Liver (tissue), 9 donors: ENCODE results near the gene PDS5A. TPM values are rescaled to one million over a fixed set of nuclear protein-coding genes. Genes with fewer than 3 reads are reported as not detected.

Source experiments
- DNase-seq: peaks from one replicate; pipeline ENCODE4 v3.0.0-alpha.2; 2017; ENCODE audit warnings: low spot score
- H3K27ac ChIP-seq, 2 donors: one replicate each; pipeline ENCODE4 v1.7.0; 2013; ENCODE audit warnings: inconsistent platforms in 2 of 2, low read length in 2 of 2, control low read depth in 1 of 2, low read depth in 1 of 2, mild to moderate bottlenecking in 1 of 2
- H3K27me3 ChIP-seq, 4 donors: one replicate each; pipeline versions ENCODE4 v1.6.1 to v1.7.0; 2013; ENCODE audit warnings: low read length in 3 of 4, inconsistent platforms in 1 of 4, mild to moderate bottlenecking in 1 of 4, moderate library complexity in 1 of 4; ENCODE audit not compliant: control insufficient read depth in 4 of 4, insufficient read depth in 4 of 4
- H3K36me3 ChIP-seq, 4 donors: one replicate each; pipeline versions ENCODE4 v1.6.1 to v1.7.0; 2013; ENCODE audit warnings: low read length in 3 of 4, mild to moderate bottlenecking in 3 of 4, low read depth in 1 of 4, moderate library complexity in 1 of 4; ENCODE audit not compliant: control insufficient read depth in 4 of 4, insufficient read depth in 3 of 4
- H3K4me1 ChIP-seq, 4 donors: one replicate each; pipeline versions ENCODE4 v1.6.1 to v1.7.0; 2013; ENCODE audit warnings: low read length in 3 of 4, mild to moderate bottlenecking in 3 of 4, moderate library complexity in 1 of 4; ENCODE audit not compliant: control insufficient read depth in 4 of 4, insufficient read depth in 4 of 4
- H3K4me3 ChIP-seq, 3 donors: one replicate each; pipeline versions ENCODE4 v1.6.1 to v1.7.0; 2013; ENCODE audit warnings: low read length in 3 of 3, control low read depth in 1 of 3, low read depth in 1 of 3, mild to moderate bottlenecking in 1 of 3
- H3K9ac ChIP-seq, 2 donors: one replicate each; pipeline ENCODE4 v1.7.0; 2013; ENCODE audit warnings: low read length in 2 of 2, mild to moderate bottlenecking in 2 of 2, moderate library complexity in 2 of 2, control low read depth in 1 of 2, low read depth in 1 of 2
- H3K9me3 ChIP-seq, 4 donors: one replicate each; pipeline versions ENCODE4 v1.6.1 to v1.7.0; 2013; ENCODE audit warnings: low read length in 3 of 4; ENCODE audit not compliant: control insufficient read depth in 4 of 4
- CTCF ChIP-seq: fragments of 150-350 bp; IDR thresholded peaks from 2 replicates; pipeline ENCODE4 v1.5.1; 2017; ENCODE audit warnings: improper control_type of control experiment, low read depth, low read length; ENCODE audit not compliant: missing input control
- EGR1 ChIP-seq, 2 donors: IDR thresholded peaks; 2 replicates each; pipeline ENCODE4 v1.6.1; 2016 to 2018; ENCODE audit warnings: antibody characterized with exemption in 2 of 2, low read depth in 2 of 2
- FOXA1 ChIP-seq: IDR thresholded peaks from 2 replicates; pipeline ENCODE4 v1.6.1; 2016; ENCODE audit warnings: antibody characterized with exemption
- GABPA ChIP-seq, 2 donors: IDR thresholded peaks in 1 of 2; conservative IDR thresholded peaks in 1 of 2; 2 replicates each; pipeline ENCODE4 v1.6.1; 2016; ENCODE audit warnings: antibody characterized with exemption in 2 of 2, mild to moderate bottlenecking in 1 of 2, moderate library complexity in 1 of 2
- HNF4A ChIP-seq, 2 donors: conservative IDR thresholded peaks; 2 replicates each; pipeline ENCODE4 v1.6.1; 2016; ENCODE audit warnings: antibody characterized with exemption in 2 of 2, mild to moderate bottlenecking in 2 of 2
- HNF4G ChIP-seq: IDR thresholded peaks from 2 replicates; pipeline ENCODE4 v1.6.1; 2016; ENCODE audit warnings: antibody characterized with exemption
- JUND ChIP-seq, 2 donors: IDR thresholded peaks; 2 replicates each; pipeline ENCODE4 v1.6.1; 2016; ENCODE audit warnings: antibody characterized with exemption in 2 of 2
- MAX ChIP-seq: IDR thresholded peaks from 2 replicates; pipeline ENCODE4 v1.6.1; 2016; ENCODE audit warnings: antibody characterized with exemption
- NR2F2 ChIP-seq: IDR thresholded peaks from 2 replicates; pipeline ENCODE4 v1.6.1; 2016; ENCODE audit warnings: antibody characterized with exemption
- RAD21 ChIP-seq, 2 donors: IDR thresholded peaks; 2 replicates each; pipeline ENCODE4 v1.6.1; 2016; ENCODE audit warnings: antibody characterized with exemption in 2 of 2, mild to moderate bottlenecking in 2 of 2
- REST ChIP-seq: IDR thresholded peaks from 2 replicates; pipeline ENCODE4 v1.6.1; 2016; ENCODE audit warnings: antibody characterized with exemption, mild to moderate bottlenecking
- RXRA ChIP-seq, 2 donors: IDR thresholded peaks; 2 replicates each; pipeline ENCODE4 v1.6.1; 2017 to 2018; ENCODE audit warnings: antibody characterized with exemption in 2 of 2, mild to moderate bottlenecking in 1 of 2
- SP1 ChIP-seq: IDR thresholded peaks from 2 replicates; pipeline ENCODE4 v1.6.1; 2018; ENCODE audit warnings: antibody characterized with exemption, mild to moderate bottlenecking
- TAF1 ChIP-seq: conservative IDR thresholded peaks from 2 replicates; pipeline ENCODE4 v1.6.1; 2016; ENCODE audit warnings: antibody characterized with exemption, mild to moderate bottlenecking
- YY1 ChIP-seq: IDR thresholded peaks from 2 replicates; pipeline ENCODE4 v1.6.1; 2016; ENCODE audit warnings: antibody characterized with exemption, mild to moderate bottlenecking
- WGBS: extraction: QIAGEN DNeasy Blood & Tissue Kit; methylation state at CpG from one replicate; pipeline ENCODE4 v1.1.7; 2013; 5-methylcytosine and 5-hydroxymethylcytosine counted together
- polyA plus RNA-seq, 2 donors: library from polyadenylated mRNA; stranded (reverse) in 1 of 2; unstranded in 1 of 2; fragments of 200-250 nt in 1 of 2; fragments of >200 nt in 1 of 2; fragmentation: Nextera tagmentation in 1 of 2; extraction: Ambion mirVana in 1 of 2; gene quantifications; one replicate each; pipeline versions ENCODE4 v1.2.1 to v1.2.3, GENCODE V29; 2013 to 2015
- total RNA-seq, 2 donors: library from RNA; depleted of rRNA; stranded (reverse); fragments of >200 nt; gene quantifications; one replicate each; pipeline ENCODE4 v1.2.3, GENCODE V29; 2014
- TF ChIP-seq, protein P1 (sequence below): IDR thresholded peaks from 2 replicates; pipeline ENCODE4 v1.6.1; 2016; ENCODE audit warnings: antibody characterized with exemption
- TF ChIP-seq, protein P2 (sequence below): IDR thresholded peaks from 2 replicates; pipeline ENCODE4 v1.6.1; 2016; ENCODE audit warnings: antibody characterized with exemption
- donor health status: healthy.
- donor health status: healthy.
- donor health status: healthy.
- donor health status: healthy.
- donor health status: healthy.

Gene PDS5A
- total and polyA plus RNA-seq, 4 donors, result 10.6 to 59.6 (median 25.9) TPM

- Histone ChIP-seq H3K27ac (no peak overlapping the region), H3K36me3 (peaks cover 0 to 8% (median 2%) of the 10 kb centered on the region in 4 donors), H3K27me3 (no peaks in the 10 kb centered on the region), H3K9me3 (no peaks in the 10 kb centered on the region), H3K4me1 (peaks cover 11 to 24% (median 18%) of the 10 kb centered on the region in 4 donors), H3K9ac (no peak overlapping the region), H3K4me3 (no peak overlapping the region)
- 76% methylated on average over 5 of the region's 5 CpGs for WGBS
- DNase-seq, result no peak
- TF ChIP-seq EGR1 (IDR thresholded peaks at IDR 0.05; ENCODE audit: low read depth in 2 of 2) (no peak), JUND (IDR thresholded peaks at IDR 0.05) (no peak), REST (no peak), TAF1 (no peak)
- TF ChIP-seq, protein P1, sequence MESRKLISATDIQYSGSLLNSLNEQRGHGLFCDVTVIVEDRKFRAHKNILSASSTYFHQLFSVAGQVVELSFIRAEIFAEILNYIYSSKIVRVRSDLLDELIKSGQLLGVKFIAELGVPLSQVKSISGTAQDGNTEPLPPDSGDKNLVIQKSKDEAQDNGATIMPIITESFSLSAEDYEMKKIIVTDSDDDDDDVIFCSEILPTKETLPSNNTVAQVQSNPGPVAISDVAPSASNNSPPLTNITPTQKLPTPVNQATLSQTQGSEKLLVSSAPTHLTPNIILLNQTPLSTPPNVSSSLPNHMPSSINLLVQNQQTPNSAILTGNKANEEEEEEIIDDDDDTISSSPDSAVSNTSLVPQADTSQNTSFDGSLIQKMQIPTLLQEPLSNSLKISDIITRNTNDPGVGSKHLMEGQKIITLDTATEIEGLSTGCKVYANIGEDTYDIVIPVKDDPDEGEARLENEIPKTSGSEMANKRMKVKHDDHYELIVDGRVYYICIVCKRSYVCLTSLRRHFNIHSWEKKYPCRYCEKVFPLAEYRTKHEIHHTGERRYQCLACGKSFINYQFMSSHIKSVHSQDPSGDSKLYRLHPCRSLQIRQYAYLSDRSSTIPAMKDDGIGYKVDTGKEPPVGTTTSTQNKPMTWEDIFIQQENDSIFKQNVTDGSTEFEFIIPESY, result no peak
Measured at GRCh38 chr4:39931441-39931901, 46.2 kb downstream of the PDS5A start.

GRCh38 chr4:39928538-39928937 lies 49.2 kb downstream of the PDS5A start:
- no peaks in the 10 kb centered on the region for H3K27me3 ChIP-seq
- TF ChIP-seq HNF4G, result no peak
- no peak for TF ChIP-seq RAD21 (IDR thresholded peaks at IDR 0.05)
- no peak for TF ChIP-seq JUND (IDR thresholded peaks at IDR 0.05)
- TF ChIP-seq CTCF, result no peak
- no peak for TF ChIP-seq YY1
- no peak for TF ChIP-seq SP1
- TF ChIP-seq FOXA1, result no peak
- TF ChIP-seq HNF4A (conservative IDR thresholded peaks at IDR 0.05), result no peak
- TF ChIP-seq GABPA (IDR thresholded peaks at IDR 0.05 in 1 of 2, conservative IDR thresholded peaks at IDR 0.05 in 1 of 2), result no peak
- TF ChIP-seq RXRA (IDR thresholded peaks at IDR 0.05), result no peak
- TF ChIP-seq TAF1, result no peak
- TF ChIP-seq, protein P1, result no peak
- TF ChIP-seq NR2F2, result no peak
- TF ChIP-seq, protein P2, sequence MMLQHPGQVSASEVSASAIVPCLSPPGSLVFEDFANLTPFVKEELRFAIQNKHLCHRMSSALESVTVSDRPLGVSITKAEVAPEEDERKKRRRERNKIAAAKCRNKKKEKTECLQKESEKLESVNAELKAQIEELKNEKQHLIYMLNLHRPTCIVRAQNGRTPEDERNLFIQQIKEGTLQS, result no peak
- no peak for TF ChIP-seq REST
- no peak for TF ChIP-seq EGR1 (IDR thresholded peaks at IDR 0.05; ENCODE audit: low read depth in 2 of 2)
- no peak for TF ChIP-seq MAX
- H3K4me3 ChIP-seq, result no peak overlapping the region
- no peak overlapping the region for H3K9ac ChIP-seq
- H3K36me3 ChIP-seq, result peaks cover 0 to 8% (median 2%) of the 10 kb centered on the region in 4 donors
- WGBS, result 98% methylated on average over 2 of the region's 2 CpGs
- peaks cover 4 to 20% (median 12%) of the 10 kb centered on the region in 4 donors for H3K4me1 ChIP-seq
- no peak overlapping the region for H3K27ac ChIP-seq
- H3K9me3 ChIP-seq, result no peaks in the 10 kb centered on the region
- DNase-seq, result no peak
